H4 (cell line): ENCODE data around the gene PRRT2. TPM values are rescaled to one million over a fixed set of nuclear protein-coding genes. Genes with fewer than 3 reads are reported as not detected.
"Not testable (repeated sequence)": the region's sequence is repeated elsewhere in the genome, so short reads cannot be mapped to it uniquely, and the experiment has no call there.

Experiments
- DNase-seq: peaks from one replicate; pipeline ENCODE4 v3.0.0-alpha.2; 2015; ENCODE audit warnings: low spot score
- total RNA-seq: library from RNA; depleted of rRNA; stranded (reverse); fragments of >200 nt; shearing (Covaris generic); gene quantifications from 2 replicates; pipeline ENCODE4 v1.2.3, GENCODE V29; 2014

PRRT2 gene
- total RNA-seq, 1 experiment from 2014 or later = 1.0 TPM

- no peak for DNase-seq
These were observed 20.8 kb upstream of the PRRT2 start for GRCh38 chr16:29790949-29791844.

GRCh38 chr16:29791845-29792807 lies 19.9 kb upstream of the PRRT2 start:
- no peak for DNase-seq

- DNase-seq = not testable (repeated sequence)
These were observed 18.8 kb upstream of the PRRT2 start for GRCh38 chr16:29793153-29793552.

- no peak for DNase-seq
These were observed 17.7 kb upstream of the PRRT2 start for GRCh38 chr16:29794231-29794710.

- no peak for DNase-seq
These were observed 9.5 kb upstream of the PRRT2 start for GRCh38 chr16:29802416-29802935.

- no peak for DNase-seq
These were observed 8.0 kb upstream of the PRRT2 start for GRCh38 chr16:29804020-29804419.

DNA sequence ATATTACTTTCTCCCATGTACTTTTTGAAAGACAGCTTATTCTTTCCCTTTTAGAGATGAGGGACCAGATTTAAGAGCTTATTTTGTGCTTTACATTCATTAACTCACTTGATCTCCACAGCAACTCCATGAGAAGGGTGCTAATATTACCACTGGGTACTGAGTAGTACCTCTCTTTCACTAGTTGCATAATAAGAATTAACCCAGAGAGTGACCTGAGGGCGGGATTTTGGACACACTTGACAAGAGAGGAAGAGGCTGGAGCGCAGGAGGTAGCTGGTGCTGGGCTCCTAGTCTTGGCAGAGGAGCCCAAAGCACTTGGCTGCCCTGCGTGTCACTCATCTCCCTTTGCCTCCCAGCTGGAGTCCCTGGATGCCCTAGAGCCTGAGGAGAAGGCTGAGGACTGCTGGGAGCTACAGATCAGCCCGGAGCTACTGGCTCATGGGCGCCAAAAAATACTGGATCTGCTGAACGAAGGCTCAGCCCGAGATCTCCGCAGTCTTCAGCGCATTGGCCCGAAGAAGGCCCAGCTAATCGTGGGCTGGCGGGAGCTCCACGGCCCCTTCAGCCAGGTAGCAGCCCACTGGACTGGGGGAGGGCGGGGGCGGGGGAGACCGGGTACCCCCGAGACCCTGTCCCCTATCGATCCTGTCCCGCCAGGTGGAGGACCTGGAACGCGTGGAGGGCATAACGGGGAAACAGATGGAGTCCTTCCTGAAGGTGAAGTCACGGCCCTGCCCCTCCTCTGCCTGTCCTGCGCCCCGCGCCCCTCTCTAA lies 7.3 kb upstream of the PRRT2 start:
- no peak for DNase-seq

DNA sequence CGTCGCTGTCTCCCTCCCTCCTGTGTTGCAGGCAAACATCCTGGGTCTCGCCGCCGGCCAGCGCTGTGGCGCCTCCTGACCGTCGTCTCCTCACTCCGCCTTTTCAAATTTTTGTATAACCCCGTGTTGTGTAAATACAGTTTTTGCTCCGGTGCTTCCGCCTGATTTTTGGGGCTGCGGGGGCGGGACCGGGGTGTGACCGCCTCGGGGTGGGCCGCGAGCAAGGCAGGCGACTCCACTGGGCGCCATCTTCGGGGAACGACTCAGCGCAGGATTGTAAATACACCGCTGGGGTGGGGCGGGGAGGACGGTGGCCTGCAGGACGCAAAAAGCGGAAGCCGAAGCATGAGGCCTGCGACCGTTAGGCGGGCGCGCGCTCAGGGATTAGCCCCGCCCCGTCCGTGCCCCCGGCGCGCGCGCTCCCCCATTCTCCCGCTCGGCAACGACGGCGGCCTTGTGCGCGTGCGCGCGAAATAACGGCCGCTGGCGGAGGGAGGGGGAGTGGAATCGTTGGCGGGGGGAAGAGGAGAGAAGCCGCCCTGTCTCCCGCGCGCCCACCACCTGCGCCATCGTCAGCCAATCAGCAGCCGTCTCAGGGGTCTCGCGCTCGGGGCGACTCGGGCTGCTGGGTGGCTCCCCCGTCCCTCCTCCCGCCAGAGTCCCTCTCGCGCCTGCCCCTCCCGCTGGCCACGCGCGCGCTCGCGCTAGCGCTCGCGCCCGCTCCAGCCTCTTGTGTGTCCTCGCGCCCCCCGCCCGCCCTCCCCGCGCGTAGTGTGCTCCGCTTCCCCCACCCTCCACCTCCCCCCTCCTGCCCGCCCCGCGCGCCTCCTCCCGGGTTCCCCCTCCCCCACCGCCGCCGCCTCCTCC lies 6.5 kb upstream of the PRRT2 start:
- DNase-seq = peak; percentile 96

DNA sequence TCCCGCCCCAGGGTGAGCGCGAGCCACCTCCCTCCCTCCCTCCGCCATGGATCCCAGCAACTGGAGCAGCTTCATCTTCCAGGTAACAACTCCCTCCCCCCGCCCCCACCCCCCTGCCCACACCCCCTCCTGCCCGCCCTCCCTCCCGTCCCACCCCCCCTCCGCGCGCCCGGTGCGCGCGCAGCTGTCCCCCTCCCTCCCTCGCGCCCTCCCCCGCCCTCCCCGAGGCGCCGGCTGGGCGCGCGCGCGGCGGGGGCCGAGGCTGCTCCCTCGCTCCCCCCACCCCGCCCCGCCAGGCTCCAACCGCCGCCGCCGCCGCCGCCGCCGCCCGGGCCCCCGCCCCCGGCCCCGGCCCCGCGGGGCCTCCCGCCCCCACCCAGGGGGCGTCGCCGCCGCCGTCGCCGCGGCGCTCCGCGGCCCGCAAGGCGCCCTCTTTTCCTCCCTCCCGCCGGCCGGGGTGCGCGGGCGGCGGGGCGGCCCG lies 5.9 kb upstream of the PRRT2 start, which contains the start of gene MAZ:
TSS of gene MAZ (plus strand) at position 431 of the 481 bp plus-strand sequence. CDS start 173 bp downstream, outside the sequence.
- peak; percentile 92 for DNase-seq

- DNase-seq = peak; percentile 71
These were observed 5.2 kb upstream of the PRRT2 start for GRCh38 chr16:29806641-29807425.

GRCh38 chr16:29807426-29808218 lies 4.4 kb upstream of the PRRT2 start:
- DNase-seq = peak; percentile 86

DNA sequence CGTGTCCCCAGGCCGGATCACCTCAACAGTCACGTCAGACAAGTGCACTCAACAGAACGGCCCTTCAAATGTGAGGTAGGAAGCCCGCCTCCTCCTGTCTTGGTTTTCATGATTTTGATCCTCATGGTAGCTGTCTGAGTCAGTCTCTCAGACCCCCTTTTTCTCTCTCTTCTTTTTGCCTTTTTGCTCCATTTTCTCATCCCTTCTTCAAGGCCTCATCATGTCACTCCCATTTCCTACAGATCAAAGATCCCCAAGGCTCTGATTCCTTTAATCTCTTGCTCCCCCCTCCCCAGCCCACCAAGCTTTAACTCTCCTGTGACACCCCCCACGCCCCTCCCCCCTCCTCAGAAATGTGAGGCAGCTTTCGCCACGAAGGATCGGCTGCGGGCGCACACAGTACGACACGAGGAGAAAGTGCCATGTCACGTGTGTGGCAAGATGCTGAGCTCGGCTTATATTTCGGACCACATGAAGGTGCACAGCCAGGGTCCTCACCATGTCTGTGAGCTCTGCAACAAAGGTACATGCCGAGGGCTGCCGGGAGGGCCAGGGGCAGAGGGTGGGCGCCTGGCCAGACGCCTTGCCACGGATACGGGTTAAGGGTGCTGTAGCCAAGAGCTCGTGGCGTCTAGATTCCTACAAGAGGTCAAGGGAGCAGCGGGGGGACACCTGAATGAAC lies 3.6 kb upstream of the PRRT2 start:
- no peak for DNase-seq

DNA sequence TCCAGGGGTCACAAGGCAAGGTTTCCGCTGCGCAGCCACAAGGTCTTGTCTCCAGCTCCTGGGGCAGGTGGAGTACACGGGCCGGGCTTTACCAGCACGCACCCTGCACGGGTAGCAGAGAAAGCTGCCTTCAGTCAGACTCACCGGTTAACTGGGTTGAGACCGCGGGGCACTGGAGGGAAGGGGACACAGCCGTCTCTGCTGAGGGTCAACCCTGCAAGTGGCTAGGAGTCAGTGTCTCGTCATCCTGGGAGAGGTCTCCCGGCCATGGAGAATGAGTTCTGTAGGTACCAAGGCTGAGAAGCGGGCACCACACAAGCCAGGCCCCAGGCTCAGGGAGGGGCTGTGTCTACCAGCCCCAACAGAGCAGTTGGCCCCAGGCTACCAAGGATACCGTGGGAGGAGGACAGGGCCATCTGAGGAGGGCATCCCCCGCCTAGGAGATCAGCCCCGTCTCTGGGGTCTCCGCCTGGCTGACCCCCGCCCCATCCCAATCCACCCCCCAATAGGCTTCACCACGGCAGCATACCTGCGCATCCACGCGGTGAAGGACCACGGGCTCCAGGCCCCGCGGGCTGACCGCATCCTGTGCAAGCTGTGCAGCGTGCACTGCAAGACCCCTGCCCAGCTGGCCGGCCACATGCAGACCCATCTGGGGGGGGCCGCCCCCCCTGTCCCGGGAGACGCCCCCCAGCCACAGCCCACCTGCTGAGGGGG lies 2.8 kb upstream of the PRRT2 start:
- no peak for DNase-seq

DNA sequence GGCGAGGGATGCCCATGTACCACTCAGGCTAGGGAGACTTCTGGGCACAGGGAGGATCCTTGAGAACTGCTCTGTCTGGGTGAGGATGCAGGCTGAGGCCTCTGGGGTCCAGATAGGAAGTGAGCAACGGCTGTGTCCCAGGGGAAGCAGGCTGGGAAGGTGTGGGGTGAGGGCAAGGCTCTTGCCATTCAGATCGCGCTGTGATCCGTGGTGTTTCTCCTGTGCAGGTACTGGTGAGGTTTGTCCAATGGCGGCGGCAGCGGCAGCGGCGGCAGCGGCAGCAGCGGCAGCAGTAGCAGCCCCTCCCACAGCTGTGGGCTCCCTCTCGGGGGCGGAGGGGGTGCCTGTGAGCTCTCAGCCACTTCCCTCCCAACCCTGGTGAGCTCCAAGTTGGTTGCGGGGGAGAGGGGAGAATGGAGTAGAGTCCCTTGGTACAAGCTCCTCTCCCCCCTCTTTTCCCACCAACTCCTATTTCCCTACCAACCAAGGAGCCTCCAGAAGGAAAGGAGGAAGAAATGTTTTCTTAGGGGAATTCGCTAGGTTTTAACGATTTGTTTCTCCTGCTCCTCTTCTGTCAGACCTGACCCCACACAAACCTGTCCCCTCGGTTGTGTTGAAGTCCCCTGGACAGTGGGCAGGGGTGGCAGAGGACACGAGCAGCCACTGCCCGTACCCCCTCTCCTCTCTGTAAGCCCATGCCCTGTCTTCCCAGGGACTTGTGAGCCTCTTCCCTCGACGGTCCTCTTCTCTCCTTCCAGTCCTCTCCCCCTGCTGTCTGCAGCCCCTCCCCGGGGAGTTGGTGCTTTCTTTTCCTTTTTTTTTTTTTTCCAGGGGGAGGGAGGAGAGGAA lies 1.9 kb upstream of the PRRT2 start:
- no peak for DNase-seq

DNA sequence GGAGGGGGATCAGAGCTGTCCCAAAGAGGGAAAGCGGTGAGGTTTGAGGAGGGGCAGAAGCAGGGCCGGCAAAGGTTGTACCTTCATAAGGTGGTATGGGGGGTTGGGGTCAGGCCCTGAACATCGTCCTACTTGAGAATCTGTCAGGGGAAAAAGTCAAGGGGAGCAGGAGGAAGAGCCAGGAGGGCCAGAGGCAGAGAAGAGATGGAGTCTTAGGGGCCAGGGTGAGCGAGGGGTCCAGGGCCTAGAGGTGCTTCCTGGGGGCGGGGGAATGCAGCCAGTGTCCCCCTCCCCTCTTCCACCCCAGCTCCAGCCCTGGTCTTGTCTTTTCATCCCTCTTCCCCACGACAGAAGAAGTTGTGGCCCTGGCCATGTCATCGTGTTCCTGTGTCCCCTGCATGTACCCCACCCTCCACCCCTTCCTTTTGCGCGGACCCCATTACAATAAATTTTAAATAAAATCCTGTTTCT lies 1.3 kb upstream of the PRRT2 start:
- DNase-seq = no peak
